ENCODE measurements around the gene GDPD3.
A peak's percentile ranks its signal among the peaks of the same experiment; 100 is the strongest.

GDPD3 gene

GRCh38 chr16:30096105-30096861, 17.1 kb downstream of the GDPD3 start, which contains the start of gene YPEL3:
Gene YPEL3 (minus strand): TSS chr16:30096213. CDS start chr16:30095482, 731 bp downstream.
- in situ Hi-C loops (cut with HindIII; ENCODE audit: low pct_ligation_motif_present, low sequenced_read_pairs): no loop called here
- Histone ChIP-seq H3K27ac (peak within 1 kb of the TSS; percentile 39), H3K27me3 (replicated peaks) (no peaks in the 10 kb centered on the region), H3K36me3 (replicated peaks) (no peaks in the 10 kb centered on the region), H3K4me3 (ENCODE audit: low read depth, low read length) (peak within 1 kb of the TSS; percentile 58)
- TF ChIP-seq CTCF (IDR thresholded peaks at IDR 0.05; ENCODE audit: low read depth, low read length, missing control alignments): no peak
- DNase-seq: peak; percentile 81

- peak overlapping the region; percentile 58 for H3K4me3 ChIP-seq (ENCODE audit: low read depth, low read length)
- H3K27me3 ChIP-seq (replicated peaks): no peaks in the 10 kb centered on the region
- TF ChIP-seq CTCF (IDR thresholded peaks at IDR 0.05; ENCODE audit: low read depth, low read length, missing control alignments): no peak
- in situ Hi-C loops (cut with HindIII; ENCODE audit: low pct_ligation_motif_present, low sequenced_read_pairs): no loop called here
- H3K27ac ChIP-seq: peak overlapping the region; percentile 39
- no peaks in the 10 kb centered on the region for H3K36me3 ChIP-seq (replicated peaks)
- no peak for DNase-seq
Observed at GRCh38 chr16:30095166-30096078, 17.9 kb downstream of the GDPD3 start.

- in situ Hi-C loops (cut with HindIII; ENCODE audit: low pct_ligation_motif_present, low sequenced_read_pairs): no loop called here
- no peak for DNase-seq
- no peak overlapping the region for H3K4me3 ChIP-seq (ENCODE audit: low read depth, low read length)
- TF ChIP-seq CTCF (IDR thresholded peaks at IDR 0.05; ENCODE audit: low read depth, low read length, missing control alignments): no peak
- H3K36me3 ChIP-seq (replicated peaks): no peaks in the 10 kb centered on the region
- H3K27me3 ChIP-seq (replicated peaks): no peaks in the 10 kb centered on the region
- no peak overlapping the region for H3K27ac ChIP-seq
Observed at GRCh38 chr16:30094541-30095165, 18.7 kb downstream of the GDPD3 start.

GRCh38 chr16:30092373-30093010, 20.8 kb downstream of the GDPD3 start:
- H3K27me3 ChIP-seq (replicated peaks): no peaks in the 10 kb centered on the region
- no peak overlapping the region for H3K27ac ChIP-seq
- peak overlapping the region; percentile 62 for H3K4me3 ChIP-seq (ENCODE audit: low read depth, low read length)
- peak; percentile 44 for DNase-seq
- TF ChIP-seq CTCF (IDR thresholded peaks at IDR 0.05; ENCODE audit: low read depth, low read length, missing control alignments): peak; percentile 88
- in situ Hi-C loops (cut with HindIII; ENCODE audit: low pct_ligation_motif_present, low sequenced_read_pairs): no loop called here
- H3K36me3 ChIP-seq (replicated peaks): no peaks in the 10 kb centered on the region

Measured in brain microvascular endothelial cell (primary cell).